ENCODE data around the gene ETV6. TPM values are rescaled to one million over a fixed set of nuclear protein-coding genes. Genes with fewer than 3 reads are reported as not detected.
"Not testable (repeated sequence)": the region's sequence is repeated elsewhere in the genome, so short reads cannot be mapped to it uniquely, and the experiment has no call there.

ETV6 gene
- total and polyA plus RNA-seq, 9 of the 15 experiments (the other 6 are each of a cell fraction or from before 2014, with no cell fraction given) = 0.81 to 12.7 (median 4.1) TPM

GRCh38 chr12:11681695-11682094 lies 32.2 kb downstream of the ETV6 start:
- H2AFZ ChIP-seq (ENCODE audit: low read depth, low read length); H3K9ac ChIP-seq (ENCODE audit: insufficient read depth in 1 of 2, low read depth in 2 of 2, low read length in 2 of 2); H3K36me3 ChIP-seq (ENCODE audit: control insufficient read depth, insufficient read depth, low read length); in situ Hi-C loops (cut with MboI); H4K20me1 ChIP-seq (replicated peaks; ENCODE audit: control insufficient read depth, insufficient read depth, low read length); H3K4me3 ChIP-seq; BruUV-seq (replicated peaks); ATAC-seq; POLR2A ChIA-PET; H3K4me2 ChIP-seq (ENCODE audit: insufficient read depth, low read length); H3K27ac ChIP-seq (ENCODE audit: extremely low read depth, low read depth, low read length); H3K4me1 ChIP-seq (replicated peaks in 1 of 2; ENCODE audit: control insufficient read depth in 2 of 2, insufficient read depth in 2 of 2, low read length in 2 of 2); FAIRE-seq; DNase-seq (ENCODE audit: extremely low read depth in 1 of 4, low spot score in 3 of 4); H3K9me1 ChIP-seq (ENCODE audit: control insufficient read depth, insufficient read depth, low read length); H3K27me3 ChIP-seq (ENCODE audit: control insufficient read depth in 2 of 2, insufficient read depth in 2 of 2, low read length in 2 of 2); H3K9me3 ChIP-seq (replicated peaks; ENCODE audit: control insufficient read depth, insufficient read depth, low read depth, low read length); CTCF ChIA-PET (ENCODE audit: low intra/inter-chr PET ratio); intact Hi-C loops (cut with micrococcal nuclease); H3K79me2 ChIP-seq (ENCODE audit: control insufficient read depth, insufficient read depth, low read length): not testable (repeated sequence)
- WGBS (ENCODE audit: insufficient coverage, low coverage, missing lambda C conversion rate) = 83% methylated on average over 3 of the region's 3 CpGs
- TF ChIP-seq KDM1A (IDR thresholded peaks at IDR 0.05) (0 out of 4 replicates have a peak, but pooled peaks of 1 of the 2 experiments have one; percentile 13), ZNF146 (CRISPR knock-in tag; IDR thresholded peaks at IDR 0.05; ENCODE audit: unreplicated experiment) (peak; percentile 87)

DNA sequence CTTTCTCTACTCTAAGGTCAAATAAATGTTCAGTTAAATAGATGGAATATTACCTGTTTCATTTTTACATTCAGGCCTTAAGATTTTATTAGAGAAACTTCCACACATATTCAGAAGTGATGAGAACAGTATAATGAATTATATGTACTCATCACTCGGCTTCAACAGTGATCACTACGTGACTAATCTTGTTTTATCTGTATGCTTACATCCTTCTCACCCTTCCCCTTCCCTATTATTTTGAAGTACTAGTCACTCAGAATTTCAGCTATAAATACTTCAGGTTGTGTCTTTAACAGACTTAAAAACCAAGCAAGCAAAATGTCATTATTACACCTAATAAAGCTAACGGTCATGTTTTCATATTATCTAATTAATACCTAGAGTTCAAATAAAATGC lies 34.9 kb downstream of the ETV6 start:
- TF ChIP-seq ZNF232 (CRISPR knock-in tag; IDR thresholded peaks at IDR 0.05) (no peak), CAMTA2 (CRISPR knock-in tag; conservative IDR thresholded peaks at IDR 0.05) (no peak), CHD4 (IDR thresholded peaks at IDR 0.05; ENCODE audit: insufficient read depth, insufficient replicate concordance, low read depth, low read length, poor library complexity, severe bottlenecking) (no peak), ZBTB7A (IDR thresholded peaks at IDR 0.05; ENCODE audit: borderline replicate concordance, control insufficient read depth, low read depth, low read length) (no peak), SIN3B (IDR thresholded peaks at IDR 0.05; ENCODE audit: low read depth) (no peak), TCF3 (CRISPR knock-in tag; IDR thresholded peaks at IDR 0.05) (no peak), JUNB (CRISPR knock-in tag; conservative IDR thresholded peaks at IDR 0.05) (no peak), PYGO2 (tag; IDR thresholded peaks at IDR 0.05) (no peak), LEF1 (IDR thresholded peaks at IDR 0.05) (no peak)
- TF ChIP-seq, protein P1, sequence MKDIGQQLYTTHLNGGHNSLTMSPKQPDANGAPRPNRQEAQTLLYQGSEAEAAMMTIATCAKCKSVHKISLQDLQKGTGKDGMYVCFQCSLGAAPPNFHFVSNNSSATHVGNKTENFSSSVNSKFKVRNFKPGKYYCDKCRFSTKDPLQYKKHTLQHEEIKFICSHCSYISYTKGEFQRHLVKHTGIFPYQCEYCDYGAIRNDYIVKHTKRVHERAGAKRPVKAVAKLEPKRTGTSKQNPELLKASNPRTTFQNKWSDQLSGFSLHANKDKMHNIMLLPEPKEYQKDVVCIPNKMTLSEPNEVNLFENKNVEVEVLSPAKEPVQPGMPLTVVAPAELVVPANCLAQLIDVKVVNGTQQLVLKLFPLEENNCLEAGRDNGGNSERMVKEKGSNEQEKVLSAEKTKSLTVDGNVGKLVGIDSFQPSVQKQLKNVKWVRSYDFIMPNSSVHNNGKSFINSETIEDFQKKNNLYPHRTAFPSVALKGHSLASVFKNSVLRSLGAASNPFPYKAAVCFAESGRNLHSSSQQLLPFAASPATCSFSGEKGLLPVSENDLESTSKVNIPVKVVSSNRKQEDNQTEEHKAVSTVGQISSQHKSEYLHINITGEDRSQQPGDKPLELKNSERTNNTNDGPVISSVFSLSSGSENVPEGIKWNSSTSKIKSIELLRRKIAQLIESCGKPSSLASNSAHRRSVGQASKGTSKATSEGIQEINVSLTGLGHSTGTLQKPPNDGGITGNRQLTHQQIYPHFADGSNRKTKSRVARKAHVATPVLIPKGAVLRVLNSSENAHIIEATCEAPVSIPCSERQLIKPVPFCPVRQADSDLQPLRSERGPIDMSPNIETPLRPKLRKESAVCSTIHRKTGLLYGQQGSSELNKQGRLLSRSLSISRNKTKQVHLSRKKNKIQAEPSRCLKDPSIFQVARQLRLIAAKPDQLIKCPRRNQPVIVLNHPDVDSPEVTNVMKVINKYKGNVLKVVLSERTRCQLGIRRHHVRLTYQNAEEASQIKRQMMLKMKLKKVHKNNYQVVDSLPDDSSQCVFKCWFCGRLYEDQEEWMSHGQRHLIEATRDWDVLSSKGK (CRISPR knock-in tag; IDR thresholded peaks at IDR 0.05) = no peak
- intact Hi-C loops (cut with micrococcal nuclease) (no loop called here), in situ Hi-C loops (cut with MboI) (no loop called here)
- ATAC-seq = no peak
- peaks cover 4% of the 10 kb centered on the region for H3K79me2 ChIP-seq (ENCODE audit: control insufficient read depth, insufficient read depth, low read length)
- no peaks in the 10 kb centered on the region for H3K36me3 ChIP-seq (ENCODE audit: control insufficient read depth, insufficient read depth, low read length)
- no peak overlapping the region for H3K27ac ChIP-seq (ENCODE audit: extremely low read depth, low read depth, low read length)
- H3K27me3 ChIP-seq (ENCODE audit: control insufficient read depth in 2 of 2, insufficient read depth in 2 of 2, low read length in 2 of 2) = no peaks in the 10 kb centered on the region
- no peaks in the 10 kb centered on the region for H3K4me1 ChIP-seq (replicated peaks in 1 of 2; ENCODE audit: control insufficient read depth in 2 of 2, insufficient read depth in 2 of 2, low read length in 2 of 2)
- no peak for DNase-seq (ENCODE audit: extremely low read depth in 1 of 4, low spot score in 3 of 4)
- H3K4me2 ChIP-seq (ENCODE audit: insufficient read depth, low read length) = no peak overlapping the region
- no peaks in the 10 kb centered on the region for H4K20me1 ChIP-seq (replicated peaks; ENCODE audit: control insufficient read depth, insufficient read depth, low read length)
- no peaks in the 10 kb centered on the region for H3K9me1 ChIP-seq (ENCODE audit: control insufficient read depth, insufficient read depth, low read length)
- no peak overlapping the region for H3K9ac ChIP-seq (ENCODE audit: insufficient read depth in 1 of 2, low read depth in 2 of 2, low read length in 2 of 2)
- no peak overlapping the region for H3K4me3 ChIP-seq
- no peak for FAIRE-seq
- H2AFZ ChIP-seq (ENCODE audit: low read depth, low read length) = no peak overlapping the region
- H3K9me3 ChIP-seq (replicated peaks; ENCODE audit: control insufficient read depth, insufficient read depth, low read depth, low read length) = no peaks in the 10 kb centered on the region
- POLR2A ChIA-PET = no interaction called here
- BruUV-seq (replicated peaks) = no TSS peak
- CTCF ChIA-PET (ENCODE audit: low intra/inter-chr PET ratio) = no interaction called here
- WGBS (ENCODE audit: insufficient coverage, low coverage, missing lambda C conversion rate) = 23% methylated on average over 3 of the region's 3 CpGs
